Measurements from ENCODE around the gene NCEH1.

The NCEH1 gene

GRCh38 chr3:172622916-172623700 lies 87.8 kb downstream of the NCEH1 start:
- TF ChIP-seq GATA2 (IDR thresholded peaks at IDR 0.05; ENCODE audit: low read depth, low read length) (no peak), GATA3 (IDR thresholded peaks at IDR 0.05; ENCODE audit: low read depth, low read length) (no peak)

DNA sequence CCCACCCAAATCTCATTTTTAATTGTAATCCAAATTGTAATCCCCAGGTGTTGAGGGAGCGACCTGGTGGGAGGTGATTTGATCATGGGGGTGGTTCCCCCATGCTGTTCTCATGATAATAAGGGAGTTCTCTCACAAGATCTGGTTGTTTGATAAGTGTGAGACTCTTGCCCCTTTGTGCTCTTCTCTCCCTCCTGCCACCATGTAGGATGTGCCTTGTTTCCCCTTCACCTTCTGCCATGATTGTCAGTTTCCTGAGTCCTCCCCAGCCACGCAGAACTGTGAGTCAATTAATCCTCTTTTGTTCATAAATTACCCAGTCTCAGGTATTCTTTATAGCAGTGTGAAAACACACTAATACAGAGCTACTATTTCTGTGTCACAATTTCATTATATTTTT lies 88.7 kb downstream of the NCEH1 start:
- TF ChIP-seq GATA2 (IDR thresholded peaks at IDR 0.05; ENCODE audit: low read depth, low read length) (no peak), GATA3 (IDR thresholded peaks at IDR 0.05; ENCODE audit: low read depth, low read length) (no peak)

DNA sequence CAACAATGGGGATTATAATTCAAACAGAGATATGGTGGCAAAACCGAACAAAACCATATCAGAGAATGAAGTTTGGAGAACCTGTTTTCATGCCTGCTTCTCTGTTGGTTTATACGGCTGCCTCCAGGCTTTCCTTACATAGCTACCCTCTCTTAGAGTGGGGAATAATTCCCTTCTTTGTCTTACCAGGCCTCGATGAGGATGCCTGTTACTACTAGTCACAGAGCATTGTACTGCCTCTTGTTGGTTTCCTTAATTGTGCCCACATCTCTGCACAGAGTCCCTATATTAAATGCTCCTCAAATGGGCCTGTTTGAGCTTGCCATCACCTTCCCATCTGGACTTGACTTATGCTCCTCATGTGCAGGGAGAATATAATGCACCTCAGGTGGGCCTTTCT lies 92.9 kb downstream of the NCEH1 start:
- TF ChIP-seq GATA2 (IDR thresholded peaks at IDR 0.05; ENCODE audit: low read depth, low read length) (no peak), GATA3 (IDR thresholded peaks at IDR 0.05; ENCODE audit: low read depth, low read length) (no peak)

DNA sequence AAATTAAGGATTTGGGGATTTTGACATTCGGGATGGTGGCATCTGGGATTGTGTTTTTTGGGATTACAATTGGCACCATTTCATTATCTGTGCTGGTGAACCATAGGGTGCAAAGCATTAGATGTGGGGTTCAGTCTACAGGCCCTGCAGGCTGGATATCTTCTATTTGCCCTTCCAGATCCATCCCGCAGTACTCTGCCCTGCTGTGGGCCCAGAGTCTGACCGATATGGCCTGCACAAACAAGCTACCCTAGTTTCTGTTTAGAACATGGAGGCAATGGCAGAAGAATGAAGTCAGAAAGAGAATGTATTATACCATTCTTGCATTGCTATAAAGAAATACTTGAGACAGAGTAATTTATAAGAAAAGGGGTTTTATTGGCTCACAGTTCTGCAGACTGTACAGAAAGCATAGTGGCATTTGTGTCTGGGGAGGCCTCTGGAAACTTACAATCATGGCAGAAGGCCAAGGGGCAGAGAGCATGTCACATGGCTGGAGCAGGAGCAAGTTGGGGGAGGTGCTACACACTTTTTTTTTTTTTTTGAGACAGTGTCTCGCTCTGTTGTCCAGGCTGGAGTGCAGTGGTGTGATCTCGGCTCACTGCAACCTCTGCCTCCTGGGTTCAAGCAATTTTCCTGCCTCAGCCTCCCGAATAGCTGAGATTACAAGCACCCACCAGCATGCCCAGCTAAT lies 93.7 kb downstream of the NCEH1 start:
- no peak for TF ChIP-seq GATA2 (IDR thresholded peaks at IDR 0.05; ENCODE audit: low read depth, low read length)

GRCh38 chr3:172616031-172616461 lies 94.8 kb downstream of the NCEH1 start:
- TF ChIP-seq GATA2 (IDR thresholded peaks at IDR 0.05; ENCODE audit: low read depth, low read length): no peak
- no peak for TF ChIP-seq GATA3 (IDR thresholded peaks at IDR 0.05; ENCODE audit: low read depth, low read length)

DNA sequence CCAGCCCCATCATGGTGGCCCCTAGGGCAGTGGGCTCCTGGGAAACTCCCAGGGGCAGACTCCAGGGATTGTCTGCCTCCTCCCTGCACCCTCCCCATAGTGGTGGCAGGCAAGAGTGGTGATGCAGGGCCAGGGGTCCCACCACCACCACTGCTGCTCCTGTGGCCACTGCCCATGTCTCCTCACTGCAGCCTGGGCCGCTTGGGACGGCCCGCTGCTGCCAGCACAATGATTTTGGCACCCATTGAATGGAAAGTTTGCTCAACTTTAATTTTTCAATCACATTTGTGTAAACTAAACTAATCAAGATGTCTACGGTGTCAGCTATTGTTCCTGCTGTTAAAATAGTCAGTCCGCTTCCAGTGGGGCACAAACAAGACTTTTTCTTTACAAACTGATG lies 95.6 kb downstream of the NCEH1 start:
- no peak for TF ChIP-seq GATA3 (IDR thresholded peaks at IDR 0.05; ENCODE audit: low read depth, low read length)
- TF ChIP-seq GATA2 (IDR thresholded peaks at IDR 0.05; ENCODE audit: low read depth, low read length): no peak

GRCh38 chr3:172614340-172615274 lies 96.3 kb downstream of the NCEH1 start:
- TF ChIP-seq GATA3 (IDR thresholded peaks at IDR 0.05; ENCODE audit: low read depth, low read length): no peak
- TF ChIP-seq GATA2 (IDR thresholded peaks at IDR 0.05; ENCODE audit: low read depth, low read length): no peak

- TF ChIP-seq GATA2 (IDR thresholded peaks at IDR 0.05; ENCODE audit: low read depth, low read length) (no peak), GATA3 (IDR thresholded peaks at IDR 0.05; ENCODE audit: low read depth, low read length) (no peak)
Measured at GRCh38 chr3:172613845-172614244, 97.0 kb downstream of the NCEH1 start.

GRCh38 chr3:172612871-172613678 lies 97.8 kb downstream of the NCEH1 start:
- no peak for TF ChIP-seq GATA3 (IDR thresholded peaks at IDR 0.05; ENCODE audit: low read depth, low read length)
- TF ChIP-seq GATA2 (IDR thresholded peaks at IDR 0.05; ENCODE audit: low read depth, low read length): no peak

DNA sequence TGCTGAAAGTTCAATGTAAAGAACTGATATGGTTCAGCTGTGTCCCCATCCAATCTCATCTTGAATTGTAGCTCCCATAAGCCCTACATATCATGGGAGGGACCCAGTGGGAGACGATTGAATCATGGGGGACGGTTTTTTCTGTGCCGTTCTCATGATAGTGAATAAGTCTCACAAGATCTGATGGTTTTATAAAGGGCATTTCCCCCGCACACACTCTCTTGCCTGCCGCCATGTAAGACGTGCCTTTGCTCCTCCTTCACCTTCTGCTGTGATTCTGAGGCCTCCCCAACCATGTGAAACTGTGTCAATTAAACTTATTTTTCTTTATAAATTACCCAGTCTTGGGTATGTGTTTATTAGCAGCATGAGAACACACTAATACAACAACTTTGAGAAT lies 101.1 kb downstream of the NCEH1 start:
- no peak for TF ChIP-seq GATA2 (IDR thresholded peaks at IDR 0.05; ENCODE audit: low read depth, low read length)
- no peak for TF ChIP-seq GATA3 (IDR thresholded peaks at IDR 0.05; ENCODE audit: low read depth, low read length)

DNA sequence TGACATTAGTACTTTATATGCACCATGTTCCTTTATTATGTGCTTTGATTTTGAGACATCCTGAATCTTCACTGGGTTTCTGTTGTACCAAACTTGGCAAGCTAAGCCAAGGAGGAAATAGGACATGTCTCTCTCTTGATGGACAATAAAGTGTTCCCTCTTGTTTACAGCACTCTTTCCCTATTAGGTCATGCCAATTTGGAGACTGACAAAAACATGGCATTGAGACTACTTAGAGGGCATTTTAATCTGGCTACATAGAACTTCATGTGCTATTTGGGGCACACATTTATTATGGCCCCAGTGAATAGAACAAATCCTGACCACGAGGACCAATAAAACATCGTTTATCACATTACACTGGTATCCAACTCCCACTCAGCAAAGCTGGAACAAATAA lies 102.3 kb downstream of the NCEH1 start:
- TF ChIP-seq GATA3 (IDR thresholded peaks at IDR 0.05; ENCODE audit: low read depth, low read length) (no peak), GATA2 (IDR thresholded peaks at IDR 0.05; ENCODE audit: low read depth, low read length) (no peak)

DNA sequence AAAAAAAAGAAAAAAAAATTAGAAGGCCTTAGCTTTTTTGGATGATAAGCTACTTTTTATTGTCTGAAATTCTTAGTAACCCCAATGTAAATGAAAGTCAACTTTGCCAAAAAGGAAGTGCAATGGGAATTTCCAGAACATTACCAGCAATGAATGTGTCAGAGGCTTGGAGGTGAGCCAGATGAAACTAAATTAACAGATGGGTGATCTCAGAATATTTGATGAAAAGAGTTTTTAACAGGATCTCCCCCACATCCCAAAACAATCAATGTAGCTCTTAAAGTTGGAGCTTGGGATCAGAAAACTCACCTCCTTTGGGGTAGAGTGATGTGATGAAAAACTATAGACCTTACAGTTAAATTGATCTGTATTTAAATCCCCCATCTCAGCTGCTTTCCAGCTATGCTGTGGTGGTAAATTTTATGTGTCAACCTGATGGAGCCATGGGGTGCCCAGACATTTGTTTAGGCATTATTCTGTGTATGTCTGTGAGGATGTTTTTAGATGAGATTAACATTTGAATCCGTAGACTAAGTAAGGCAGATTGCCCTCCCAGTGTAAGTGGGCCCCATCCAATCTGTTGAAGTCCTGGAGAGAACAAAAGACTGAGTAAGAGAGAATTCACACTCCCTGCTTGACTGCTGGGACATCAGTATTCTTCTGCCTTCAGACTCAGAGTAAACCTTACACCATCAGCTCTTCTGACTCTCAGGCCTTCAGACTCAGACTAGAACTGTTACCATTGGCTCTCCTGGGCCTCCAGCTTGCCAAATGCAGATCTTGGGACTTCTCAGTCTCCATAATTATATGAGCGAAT lies 103.4 kb downstream of the NCEH1 start:
- TF ChIP-seq GATA2 (IDR thresholded peaks at IDR 0.05; ENCODE audit: low read depth, low read length) (no peak), GATA3 (IDR thresholded peaks at IDR 0.05; ENCODE audit: low read depth, low read length) (no peak)

DNA sequence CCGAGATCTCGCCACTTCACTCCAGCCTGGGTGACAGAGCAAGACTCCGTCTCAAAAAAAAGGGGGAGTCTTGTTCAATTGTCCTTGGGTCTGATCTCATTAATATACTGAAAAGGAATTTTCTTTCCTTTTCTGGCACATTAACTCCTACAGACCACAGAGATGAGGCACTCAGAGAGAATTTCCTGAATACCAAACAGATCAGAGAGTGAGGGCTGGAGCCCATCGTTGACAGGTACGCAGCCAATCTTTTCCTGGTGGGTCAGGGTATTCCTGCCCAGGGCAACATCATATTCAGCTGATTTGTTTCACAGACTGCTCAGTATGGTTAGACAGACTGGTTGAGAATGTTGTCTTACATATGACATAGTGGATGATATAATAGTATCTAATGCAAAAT lies 104.8 kb downstream of the NCEH1 start:
- no peak for TF ChIP-seq GATA3 (IDR thresholded peaks at IDR 0.05; ENCODE audit: low read depth, low read length)
- TF ChIP-seq GATA2 (IDR thresholded peaks at IDR 0.05; ENCODE audit: low read depth, low read length): no peak

Data from SH-SY5Y (cell line).